ENCODE results near the gene PSMD14.

- TF ChIP-seq RAD21 (IDR thresholded peaks at IDR 0.05 in 1 of 2, conservative IDR thresholded peaks at IDR 0.05 in 1 of 2; ENCODE audit: low read depth in 2 of 2, low read length in 2 of 2): no peak
- TF ChIP-seq CHD2 (IDR thresholded peaks at IDR 0.05; ENCODE audit: low read length): no peak
Observed at GRCh38 chr2:161381546-161381945, 73.3 kb downstream of the PSMD14 start.

Data from H1 (cell line).